ENCODE data around the gene SGPP1.

Gene SGPP1

DNA sequence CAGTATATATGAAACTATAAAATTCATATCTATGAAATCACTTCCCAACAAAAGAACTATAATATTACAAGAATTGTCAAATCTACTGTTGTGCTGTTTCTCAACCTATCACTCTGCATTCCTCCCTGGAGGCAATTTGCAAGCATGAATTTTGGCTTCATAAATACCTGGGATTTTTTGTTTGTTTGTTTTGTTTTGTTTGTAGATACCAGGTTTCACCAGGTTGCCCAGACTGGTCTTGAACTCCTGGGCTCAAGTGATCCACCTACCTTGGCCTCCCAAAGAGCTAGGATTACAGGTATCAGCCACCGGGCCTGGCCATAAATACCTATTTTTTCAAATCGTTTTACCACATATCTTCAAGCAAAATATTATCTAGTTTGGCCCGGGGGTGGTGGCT is 38.7 kb downstream of the SGPP1 start:
- Histone ChIP-seq H3K36me3 (peaks cover 11 to 56% (median 18%) of the 10 kb centered on the region in 11 experiments; a peak in 18 of 22 replicates), H3K9ac (no peak overlapping the region), H3K4me3 (no peak overlapping the region), H3K4me1 (peaks cover 0 to 4% (median 0%) of the 10 kb centered on the region in 10 experiments; a peak in 1 of 20 replicates), H3K4me2 (no peak overlapping the region), H3K27me3 (no peaks in the 10 kb centered on the region), H3K27ac (no peak overlapping the region), H3K9me3 (replicated peaks in 1 of 11) (no peaks in the 10 kb centered on the region), H4K20me1 (no peaks in the 10 kb centered on the region)
- TF ChIP-seq Cebpa-rat (IDR thresholded peaks at IDR 0.05), result no peak

DNA sequence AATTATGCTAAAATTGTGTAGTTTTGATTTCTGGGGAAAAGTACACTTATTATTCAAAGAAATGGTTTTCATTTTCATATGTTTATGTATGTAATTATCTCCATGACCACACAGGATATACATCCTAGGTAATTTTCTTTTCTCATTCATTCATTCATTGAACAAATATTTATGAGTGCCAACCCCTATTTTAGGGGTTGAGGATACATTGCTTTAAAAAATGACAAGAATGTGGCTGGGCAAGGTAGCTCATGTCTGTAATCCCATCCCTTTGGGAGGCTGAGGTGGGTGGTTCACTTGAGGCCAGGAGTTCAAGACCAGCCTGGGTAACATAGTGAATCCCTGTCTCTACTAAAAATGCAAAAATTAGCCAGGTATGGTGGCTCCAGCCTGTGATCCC is 40.9 kb downstream of the SGPP1 start:
- no peak for TF ChIP-seq Cebpa-rat (IDR thresholded peaks at IDR 0.05)

DNA sequence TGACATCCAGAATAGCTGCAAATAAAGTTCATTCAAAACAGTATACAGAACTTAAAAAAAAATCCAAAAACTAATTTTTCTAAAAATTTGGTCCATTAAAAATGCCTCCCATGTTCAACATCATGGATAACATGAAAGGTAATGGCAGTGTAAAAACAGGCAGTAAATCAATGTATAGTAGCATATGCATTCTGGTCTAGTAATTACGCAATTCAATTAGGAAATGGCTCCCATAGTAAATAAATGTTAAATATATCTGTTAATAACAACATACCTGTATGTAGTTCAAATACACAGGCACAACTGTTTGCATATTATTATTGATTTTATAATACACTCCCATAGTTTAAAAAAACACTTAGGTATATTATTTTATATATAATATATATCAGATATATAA is 42.5 kb downstream of the SGPP1 start:
- Histone ChIP-seq H3K27ac (no peak overlapping the region), H3K36me3 (peaks cover 0 to 52% (median 8%) of the 10 kb centered on the region in 11 experiments; a peak in 12 of 22 replicates), H3K27me3 (no peaks in the 10 kb centered on the region), H3K4me2 (no peak overlapping the region), H3K4me1 (no peaks in the 10 kb centered on the region), H3K9me3 (replicated peaks in 1 of 11) (no peaks in the 10 kb centered on the region), H3K4me3 (no peak overlapping the region), H4K20me1 (no peaks in the 10 kb centered on the region), H3K9ac (no peak overlapping the region)
- TF ChIP-seq Cebpa-rat (IDR thresholded peaks at IDR 0.05), result peak in 1 of 11 experiments; percentile 30; a peak in 1 of 22 replicates

More for the DNA sequence above, 40.9 kb downstream of the SGPP1 start:
- peaks cover 0 to 53% (median 8%) of the 10 kb centered on the region in 11 experiments; a peak in 11 of 22 replicates for H3K36me3 ChIP-seq
- no peaks in the 10 kb centered on the region for H3K9me3 ChIP-seq (replicated peaks in 1 of 11)
- H3K4me2 ChIP-seq, result no peak overlapping the region
- no peaks in the 10 kb centered on the region for H3K27me3 ChIP-seq
- no peak overlapping the region for H3K4me3 ChIP-seq
- H3K9ac ChIP-seq, result no peak overlapping the region
- H3K27ac ChIP-seq, result no peak overlapping the region
- no peaks in the 10 kb centered on the region for H3K4me1 ChIP-seq
- no peaks in the 10 kb centered on the region for H4K20me1 ChIP-seq

DNA sequence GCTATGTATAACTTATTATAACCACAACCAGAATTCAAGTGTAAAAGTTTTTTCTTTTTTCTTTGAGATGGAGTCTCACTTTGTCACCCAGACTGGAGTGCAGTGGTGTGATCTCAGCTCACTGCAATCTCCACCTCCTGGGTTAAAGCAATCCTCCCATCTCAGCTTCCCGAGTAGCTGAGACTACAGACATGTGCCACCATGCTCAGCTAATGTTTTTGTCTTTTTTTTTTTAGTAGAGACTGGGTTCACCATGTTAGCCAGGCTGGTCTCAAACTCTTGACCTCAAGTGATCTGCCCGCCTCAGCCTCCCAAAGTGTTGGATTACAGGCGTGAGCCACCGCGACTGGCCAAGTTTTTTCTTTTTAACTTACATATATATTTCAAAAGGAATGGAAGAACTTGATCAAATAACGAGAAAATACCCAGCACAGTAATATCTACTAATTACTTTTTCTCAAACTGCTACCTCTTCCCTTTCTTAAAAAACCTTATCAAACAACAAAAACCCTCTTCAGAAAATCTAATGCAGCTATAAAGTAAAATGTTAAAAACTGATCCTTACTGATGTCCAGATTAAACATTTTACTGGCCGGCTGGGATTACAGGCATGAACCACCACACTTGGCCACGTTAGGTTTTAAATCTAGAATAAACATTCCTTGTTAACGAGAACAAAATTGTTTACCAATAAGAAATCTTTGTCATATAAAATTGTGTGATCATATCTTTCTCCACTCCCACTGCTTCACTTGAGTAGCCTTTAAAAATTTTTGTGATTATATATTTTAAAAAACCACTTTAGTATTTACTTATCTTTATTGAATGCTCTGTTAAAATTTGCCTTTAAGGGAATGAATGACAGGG is 44.9 kb downstream of the SGPP1 start:
- TF ChIP-seq Cebpa-rat (IDR thresholded peaks at IDR 0.05), result no peak

DNA sequence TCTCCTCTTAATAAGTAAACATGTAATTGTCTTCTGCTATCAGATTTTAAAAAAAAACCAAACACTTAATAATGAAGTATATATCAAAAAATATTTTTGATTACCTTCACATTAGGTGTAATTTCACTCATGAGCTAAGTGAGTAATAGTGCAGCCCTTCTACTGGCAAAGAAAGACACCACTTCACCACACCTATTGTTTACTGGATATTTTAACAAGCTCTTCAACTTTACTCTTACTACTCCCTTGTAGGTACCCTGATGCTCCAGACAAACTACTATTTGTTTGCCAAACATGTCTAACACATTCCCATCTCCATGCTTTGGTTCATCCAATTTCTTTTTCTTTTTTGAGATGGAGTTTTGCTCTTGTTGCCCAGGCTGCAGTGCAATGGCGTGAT is 49.3 kb downstream of the SGPP1 start:
- Histone ChIP-seq H3K4me2 (no peak overlapping the region), H3K36me3 (peaks cover 0 to 56% (median 11%) of the 10 kb centered on the region in 11 experiments; a peak in 11 of 22 replicates)

More for the DNA sequence above, 44.9 kb downstream of the SGPP1 start:
- Histone ChIP-seq H4K20me1 (no peaks in the 10 kb centered on the region), H3K9me3 (replicated peaks in 1 of 11) (no peaks in the 10 kb centered on the region), H3K4me1 (no peaks in the 10 kb centered on the region), H3K27ac (no peak overlapping the region), H3K4me3 (no peak overlapping the region), H3K9ac (no peak overlapping the region), H3K36me3 (peaks cover 2 to 50% (median 10%) of the 10 kb centered on the region in 11 experiments; a peak in 12 of 22 replicates), H3K27me3 (no peaks in the 10 kb centered on the region), H3K4me2 (no peak overlapping the region)

DNA sequence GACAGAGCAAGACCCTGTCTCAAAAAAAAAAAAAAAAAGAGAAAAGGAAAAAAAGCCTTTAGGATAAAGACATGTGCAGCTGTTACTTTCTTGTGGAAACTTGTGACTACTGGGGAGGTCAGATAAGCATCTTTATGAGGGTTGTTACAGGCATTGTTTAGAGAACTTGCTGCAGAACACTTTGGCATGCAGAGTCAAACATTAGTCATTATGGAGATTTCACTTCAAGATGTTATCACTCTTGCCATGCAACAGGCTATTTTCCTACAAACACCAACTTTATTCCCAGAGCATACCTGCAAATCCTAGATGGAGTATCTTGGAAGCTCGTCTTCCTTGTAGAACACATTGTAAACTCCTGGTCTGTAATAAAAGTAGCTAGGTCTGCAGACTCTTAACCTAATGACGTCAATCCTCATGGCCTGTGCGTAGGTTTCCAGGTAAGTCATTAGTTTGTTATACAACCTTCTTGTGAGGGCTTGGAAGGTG is 49.9 kb downstream of the SGPP1 start:
- H3K27ac ChIP-seq, result no peak overlapping the region
- H3K9me3 ChIP-seq (replicated peaks in 1 of 11), result no peaks in the 10 kb centered on the region
- H3K36me3 ChIP-seq, result peaks cover 0 to 51% (median 11%) of the 10 kb centered on the region in 11 experiments; a peak in 11 of 22 replicates
- no peak overlapping the region for H3K9ac ChIP-seq
- no peak overlapping the region for H3K4me3 ChIP-seq
- TF ChIP-seq Cebpa-rat (IDR thresholded peaks at IDR 0.05), result no peak
- no peaks in the 10 kb centered on the region for H3K27me3 ChIP-seq
- H3K4me2 ChIP-seq, result no peak overlapping the region
- H4K20me1 ChIP-seq, result no peaks in the 10 kb centered on the region
- H3K4me1 ChIP-seq, result peaks cover 0 to 3% (median under 1%) of the 10 kb centered on the region in 10 experiments; a peak in 9 of 20 replicates

More for the DNA sequence above, 49.3 kb downstream of the SGPP1 start:
- no peaks in the 10 kb centered on the region for H3K4me1 ChIP-seq
- no peaks in the 10 kb centered on the region for H3K27me3 ChIP-seq
- no peak overlapping the region for H3K9ac ChIP-seq
- no peaks in the 10 kb centered on the region for H4K20me1 ChIP-seq
- H3K4me3 ChIP-seq, result no peak overlapping the region
- no peak for TF ChIP-seq Cebpa-rat (IDR thresholded peaks at IDR 0.05)
- no peaks in the 10 kb centered on the region for H3K9me3 ChIP-seq (replicated peaks in 1 of 11)
- H3K27ac ChIP-seq, result no peak overlapping the region

DNA sequence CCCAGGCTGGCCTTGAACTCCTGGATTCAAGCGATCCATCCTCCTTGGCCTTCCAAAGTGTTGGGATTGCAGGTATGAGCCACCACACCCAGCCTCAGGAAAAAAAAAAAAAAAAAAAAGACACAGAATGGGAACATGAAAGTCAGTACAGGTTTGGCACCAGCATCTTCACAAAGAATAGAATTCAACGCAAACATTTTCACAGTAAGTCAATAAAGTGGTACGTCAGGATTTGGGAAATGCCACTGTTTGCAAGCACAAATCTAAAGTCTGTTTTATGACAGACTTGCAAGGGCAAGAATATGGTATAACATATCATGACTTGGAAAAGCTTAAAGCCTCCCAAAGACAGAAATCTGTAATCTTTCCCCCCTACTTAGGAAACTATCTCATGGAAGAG is 51.2 kb downstream of the SGPP1 start:
- no peaks in the 10 kb centered on the region for H3K27me3 ChIP-seq
- no peaks in the 10 kb centered on the region for H4K20me1 ChIP-seq
- H3K4me2 ChIP-seq, result no peak overlapping the region
- no peak overlapping the region for H3K4me3 ChIP-seq
- peaks cover 0 to 40% (median 11%) of the 10 kb centered on the region in 11 experiments; a peak in 11 of 22 replicates for H3K36me3 ChIP-seq
- H3K4me1 ChIP-seq, result peaks cover 0 to 10% (median 4%) of the 10 kb centered on the region in 10 experiments; a peak in 9 of 20 replicates
- H3K27ac ChIP-seq, result no peak overlapping the region
- no peak for TF ChIP-seq Cebpa-rat (IDR thresholded peaks at IDR 0.05)
- no peak overlapping the region for H3K9ac ChIP-seq
- no peaks in the 10 kb centered on the region for H3K9me3 ChIP-seq (replicated peaks in 1 of 11)

DNA sequence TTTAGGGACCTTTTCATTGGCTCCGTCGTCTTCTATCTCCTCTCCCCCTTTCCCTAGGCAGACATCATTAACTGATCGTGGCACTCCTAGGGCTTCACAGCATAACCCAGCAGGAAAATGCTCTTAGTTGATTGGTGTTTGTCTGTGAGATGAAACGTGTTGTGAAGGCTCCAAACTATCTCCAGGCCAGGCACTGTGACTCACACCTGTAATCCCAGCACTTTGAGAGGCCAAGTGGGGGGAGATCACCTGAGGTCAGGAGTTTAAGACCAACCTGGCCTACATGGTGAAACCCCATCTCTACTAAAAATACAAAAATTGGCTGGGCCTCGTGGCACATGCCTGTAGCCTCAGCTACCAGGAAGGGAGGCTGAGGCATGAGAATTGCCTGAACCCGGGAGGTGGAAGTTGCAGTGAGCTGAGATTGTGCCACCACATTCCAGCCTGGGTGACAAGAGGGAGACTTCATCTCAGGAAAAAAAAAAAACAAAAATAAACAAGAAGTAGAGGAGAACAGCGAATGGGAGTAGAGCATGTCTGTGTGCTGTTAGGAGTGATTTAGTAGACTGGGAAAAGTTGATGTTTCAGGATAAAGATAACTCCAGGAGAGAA is 53.9 kb downstream of the SGPP1 start:
- H3K4me3 ChIP-seq, result no peak overlapping the region
- no peak overlapping the region for H3K4me2 ChIP-seq
- H3K4me1 ChIP-seq, result peaks cover 0 to 10% (median 4%) of the 10 kb centered on the region in 10 experiments; a peak in 9 of 20 replicates
- TF ChIP-seq Cebpa-rat (IDR thresholded peaks at IDR 0.05), result no peak
- H3K27me3 ChIP-seq, result no peaks in the 10 kb centered on the region
- no peak overlapping the region for H3K27ac ChIP-seq
- no peak overlapping the region for H3K9ac ChIP-seq
- H3K36me3 ChIP-seq, result peaks cover 0 to 32% (median 9%) of the 10 kb centered on the region in 11 experiments; a peak in 10 of 22 replicates
- H3K9me3 ChIP-seq (replicated peaks in 1 of 11), result no peaks in the 10 kb centered on the region
- no peaks in the 10 kb centered on the region for H4K20me1 ChIP-seq

GRCh38 chr14:63673255-63673654 is 54.6 kb downstream of the SGPP1 start:
- H3K9me3 ChIP-seq (replicated peaks in 1 of 11), result no peaks in the 10 kb centered on the region
- no peak overlapping the region for H3K27ac ChIP-seq
- peaks cover 0 to 10% (median 4%) of the 10 kb centered on the region in 10 experiments; a peak in 9 of 20 replicates for H3K4me1 ChIP-seq
- H3K27me3 ChIP-seq, result no peaks in the 10 kb centered on the region
- peak overlapping the region in 3 of 11 experiments; percentile 3 to 33 (median 9); a peak in 5 of 22 replicates for H3K4me2 ChIP-seq
- no peak overlapping the region for H3K9ac ChIP-seq
- TF ChIP-seq Cebpa-rat (IDR thresholded peaks at IDR 0.05), result no peak
- no peaks in the 10 kb centered on the region for H4K20me1 ChIP-seq
- H3K36me3 ChIP-seq, result peaks cover 0 to 24% (median 9%) of the 10 kb centered on the region in 11 experiments; a peak in 10 of 22 replicates
- H3K4me3 ChIP-seq, result no peak overlapping the region

Measured in BLaER1 treated with 17β-estradiol and CSF1 and Interleukin-3, amounts not matched to agents 10 nM and 100 nM (cell line).